Uterus (tissue), 2 donors: ENCODE results near the gene ATP23.

ENCODE experiments used
- CTCF ChIP-seq, 4 experiments: fragments of 200-600 bp in 2 of 4; fragments of 450-650 bp in 2 of 4; sonication (generic) in 2 of 4; IDR thresholded peaks; one replicate each; pipeline ENCODE4 v1.5.1; 2016 to 2019; ENCODE audit warnings: antibody characterized with exemption in 4 of 4, mild to moderate bottlenecking in 2 of 4, moderate library complexity in 1 of 4
- POLR2A ChIP-seq, 2 donors: fragments of 450-650 bp; IDR thresholded peaks; one replicate each; pipeline ENCODE4 v1.6.1; 2016; ENCODE audit warnings: antibody characterized with exemption in 2 of 2, mild to moderate bottlenecking in 1 of 2, moderate library complexity in 1 of 2

GRCh38 chr12:57894399-57895292 is 46.7 kb upstream of the ATP23 start:
- TF ChIP-seq POLR2A (IDR thresholded peaks at IDR 0.05) (no peak), CTCF (IDR thresholded peaks at IDR 0.05) (no peak)
